Measurements from ENCODE around the gene KIF24.

GRCh38 chr9:34333836-34334235 is 4.8 kb upstream of the KIF24 start:
- TF ChIP-seq POLR2A (IDR thresholded peaks at IDR 0.05): no peak
- TF ChIP-seq CTCF (IDR thresholded peaks at IDR 0.05): no peak
